Measurements from ENCODE around the gene RAB30. TPM values are rescaled to one million over a fixed set of nuclear protein-coding genes. Genes with fewer than 3 reads are reported as not detected.
"Not testable (repeated sequence)": the region's sequence is repeated elsewhere in the genome, so short reads cannot be mapped to it uniquely, and the experiment has no call there.

The RAB30 gene
- total and polyA plus RNA-seq, 9 donors: 6.8 to 30.4 (median 22.7) TPM

- TF ChIP-seq EP300 (IDR thresholded peaks at IDR 0.05) (no peak), CTCF (IDR thresholded peaks at IDR 0.05) (no peak), POLR2A (IDR thresholded peaks at IDR 0.05) (no peak)
- no peaks in the 10 kb centered on the region for H3K4me1 ChIP-seq (ENCODE audit: insufficient read depth)
- H3K9me3 ChIP-seq: no peaks in the 10 kb centered on the region
- DNase-seq: no peak
- intact Hi-C loops (cut with DNase I): no loop called here
- no peaks in the 10 kb centered on the region for H3K36me3 ChIP-seq
- peaks cover 2% of the 10 kb centered on the region for H3K27me3 ChIP-seq
- no peak overlapping the region for H3K27ac ChIP-seq
- H3K4me3 ChIP-seq: no peak overlapping the region
These were observed 122.3 kb downstream of the RAB30 start for GRCh38 chr11:82949352-82949751.

- intact Hi-C loops (cut with DNase I): no loop called here
- H3K27ac ChIP-seq: no peak overlapping the region
- H3K36me3 ChIP-seq: no peaks in the 10 kb centered on the region
- H3K9me3 ChIP-seq: no peaks in the 10 kb centered on the region
- no peaks in the 10 kb centered on the region for H3K4me1 ChIP-seq (ENCODE audit: insufficient read depth)
- H3K4me3 ChIP-seq: no peak overlapping the region
- peaks cover 2% of the 10 kb centered on the region for H3K27me3 ChIP-seq
- no peak for DNase-seq
- TF ChIP-seq EP300 (IDR thresholded peaks at IDR 0.05) (no peak), CTCF (IDR thresholded peaks at IDR 0.05) (no peak), POLR2A (IDR thresholded peaks at IDR 0.05) (no peak)
These were observed 126.0 kb downstream of the RAB30 start for GRCh38 chr11:82945682-82946081.

GRCh38 chr11:82945041-82945440, 126.7 kb downstream of the RAB30 start:
- H3K4me3 ChIP-seq; H3K9me3 ChIP-seq; H3K4me1 ChIP-seq (ENCODE audit: insufficient read depth); DNase-seq; H3K27me3 ChIP-seq; intact Hi-C loops (cut with DNase I); H3K27ac ChIP-seq; H3K36me3 ChIP-seq: not testable (repeated sequence)
- WGBS, 3 donors: 69 to 75% (median 72%) methylated on average over 1 of the region's 1 CpG

GRCh38 chr11:82944198-82944597, 127.5 kb downstream of the RAB30 start:
- WGBS, 3 donors: 78 to 86% (median 79%) methylated on average over 2 of the region's 2 CpGs

GRCh38 chr11:82943430-82943829, 128.3 kb downstream of the RAB30 start:
- H3K27me3 ChIP-seq; H3K27ac ChIP-seq; DNase-seq; H3K4me3 ChIP-seq; intact Hi-C loops (cut with DNase I); H3K4me1 ChIP-seq (ENCODE audit: insufficient read depth); H3K9me3 ChIP-seq; H3K36me3 ChIP-seq: not testable (repeated sequence)
- WGBS, 3 donors: 94 to 97% (median 96%) methylated on average over 1 of the region's 1 CpG

More at GRCh38 chr11:82944198-82944597, 127.5 kb downstream of the RAB30 start:
- no peak for DNase-seq
- Histone ChIP-seq H3K27me3 (peaks cover 2% of the 10 kb centered on the region), H3K36me3 (no peaks in the 10 kb centered on the region), H3K27ac (no peak overlapping the region), H3K9me3 (no peaks in the 10 kb centered on the region), H3K4me3 (no peak overlapping the region), H3K4me1 (ENCODE audit: insufficient read depth) (no peaks in the 10 kb centered on the region)
- TF ChIP-seq CTCF (IDR thresholded peaks at IDR 0.05) (no peak), POLR2A (IDR thresholded peaks at IDR 0.05) (no peak), EP300 (IDR thresholded peaks at IDR 0.05) (no peak)
- intact Hi-C loops (cut with DNase I): no loop called here

- Histone ChIP-seq H3K4me3 (no peak overlapping the region), H3K4me1 (ENCODE audit: insufficient read depth) (no peaks in the 10 kb centered on the region), H3K9me3 (no peaks in the 10 kb centered on the region), H3K36me3 (no peaks in the 10 kb centered on the region), H3K27ac (no peak overlapping the region), H3K27me3 (no peaks in the 10 kb centered on the region)
- intact Hi-C loops (cut with DNase I): no loop called here
- WGBS, 3 donors: 97 to 100% (median 98%) methylated on average over 2 of the region's 2 CpGs
- DNase-seq: no peak
- TF ChIP-seq POLR2A (IDR thresholded peaks at IDR 0.05) (no peak), EP300 (IDR thresholded peaks at IDR 0.05) (no peak), CTCF (IDR thresholded peaks at IDR 0.05) (no peak)
These were observed 129.3 kb downstream of the RAB30 start for GRCh38 chr11:82942376-82942775.
